Measurements from ENCODE around the gene MYO19.

Gene MYO19, protein sequence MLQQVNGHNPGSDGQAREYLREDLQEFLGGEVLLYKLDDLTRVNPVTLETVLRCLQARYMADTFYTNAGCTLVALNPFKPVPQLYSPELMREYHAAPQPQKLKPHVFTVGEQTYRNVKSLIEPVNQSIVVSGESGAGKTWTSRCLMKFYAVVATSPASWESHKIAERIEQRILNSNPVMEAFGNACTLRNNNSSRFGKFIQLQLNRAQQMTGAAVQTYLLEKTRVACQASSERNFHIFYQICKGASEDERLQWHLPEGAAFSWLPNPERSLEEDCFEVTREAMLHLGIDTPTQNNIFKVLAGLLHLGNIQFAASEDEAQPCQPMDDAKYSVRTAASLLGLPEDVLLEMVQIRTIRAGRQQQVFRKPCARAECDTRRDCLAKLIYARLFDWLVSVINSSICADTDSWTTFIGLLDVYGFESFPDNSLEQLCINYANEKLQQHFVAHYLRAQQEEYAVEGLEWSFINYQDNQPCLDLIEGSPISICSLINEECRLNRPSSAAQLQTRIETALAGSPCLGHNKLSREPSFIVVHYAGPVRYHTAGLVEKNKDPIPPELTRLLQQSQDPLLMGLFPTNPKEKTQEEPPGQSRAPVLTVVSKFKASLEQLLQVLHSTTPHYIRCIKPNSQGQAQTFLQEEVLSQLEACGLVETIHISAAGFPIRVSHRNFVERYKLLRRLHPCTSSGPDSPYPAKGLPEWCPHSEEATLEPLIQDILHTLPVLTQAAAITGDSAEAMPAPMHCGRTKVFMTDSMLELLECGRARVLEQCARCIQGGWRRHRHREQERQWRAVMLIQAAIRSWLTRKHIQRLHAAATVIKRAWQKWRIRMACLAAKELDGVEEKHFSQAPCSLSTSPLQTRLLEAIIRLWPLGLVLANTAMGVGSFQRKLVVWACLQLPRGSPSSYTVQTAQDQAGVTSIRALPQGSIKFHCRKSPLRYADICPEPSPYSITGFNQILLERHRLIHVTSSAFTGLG

DNA sequence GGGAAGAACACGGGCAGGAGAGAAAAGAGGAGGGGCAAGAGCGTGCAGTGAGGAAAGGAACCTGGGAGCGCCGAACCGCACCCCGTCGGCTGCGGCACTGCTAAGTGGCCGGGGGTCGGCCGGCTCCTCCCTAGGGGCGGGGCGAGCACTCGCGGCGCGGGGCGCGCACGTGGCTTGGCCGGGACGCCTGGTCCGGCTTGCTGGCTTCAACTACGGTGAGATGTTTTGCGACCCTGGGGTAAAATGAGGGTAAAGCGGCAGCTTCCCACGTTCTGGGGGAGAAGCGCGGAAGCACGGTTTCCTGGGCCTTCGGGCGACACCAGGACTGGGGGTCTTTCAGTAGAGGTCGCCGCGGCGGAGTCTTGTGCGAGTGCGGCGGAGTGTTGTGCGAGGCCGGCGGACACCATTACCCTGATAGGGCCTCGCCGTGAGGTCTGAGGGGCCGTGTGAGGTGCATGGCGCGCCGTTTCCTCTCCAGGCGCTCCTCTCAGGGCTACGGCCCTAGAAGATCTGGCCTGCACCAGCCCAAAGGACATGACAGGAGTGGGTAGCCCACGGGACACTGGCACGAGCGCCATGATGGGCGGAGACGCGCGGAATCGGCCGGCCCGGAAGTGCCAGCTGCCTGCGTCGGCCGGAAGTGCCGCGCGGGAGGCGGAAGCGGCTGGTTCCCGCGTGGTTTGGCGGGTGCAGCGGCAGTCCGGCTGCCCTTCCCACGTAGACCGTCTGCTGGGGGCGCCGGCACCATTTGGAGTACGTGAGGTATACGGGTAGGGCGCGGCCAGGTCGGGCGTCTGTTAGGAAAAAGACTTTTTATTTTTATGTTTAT, at the start of gene MYO19, which contains the start of gene PIGW:
TSS of gene MYO19 (minus strand) at position 29 of the 829 bp plus-strand sequence. CDS start 2,330 bp downstream, outside the sequence.
TSS of gene PIGW (plus strand) at position 148 of the 829 bp plus-strand sequence. CDS start 2,115 bp downstream, outside the sequence.
- DNase-seq (ENCODE audit: low read depth in 2 of 2), result peak; percentile 80 to 87

DNA sequence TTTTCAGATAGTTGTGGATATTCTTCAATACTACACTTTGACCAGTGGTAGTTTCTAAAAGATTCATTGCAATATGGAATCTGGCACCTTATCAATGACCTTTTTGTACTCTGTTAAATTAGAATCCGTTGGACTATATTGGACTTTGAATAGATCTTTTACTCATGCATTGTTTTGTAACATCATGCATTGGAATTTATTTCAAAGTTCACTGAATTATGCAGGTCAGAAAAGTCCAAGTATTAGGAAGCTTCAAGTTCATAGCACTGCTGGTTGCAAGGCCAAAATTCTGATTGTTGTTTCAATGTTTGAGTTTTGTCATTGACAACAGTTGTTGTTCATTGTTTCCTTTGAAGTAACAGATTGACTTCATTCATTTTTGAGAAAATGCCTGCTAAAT, 49.1 kb upstream of the MYO19 start:
- DNase-seq (ENCODE audit: low read depth in 2 of 2), result no peak

DNA sequence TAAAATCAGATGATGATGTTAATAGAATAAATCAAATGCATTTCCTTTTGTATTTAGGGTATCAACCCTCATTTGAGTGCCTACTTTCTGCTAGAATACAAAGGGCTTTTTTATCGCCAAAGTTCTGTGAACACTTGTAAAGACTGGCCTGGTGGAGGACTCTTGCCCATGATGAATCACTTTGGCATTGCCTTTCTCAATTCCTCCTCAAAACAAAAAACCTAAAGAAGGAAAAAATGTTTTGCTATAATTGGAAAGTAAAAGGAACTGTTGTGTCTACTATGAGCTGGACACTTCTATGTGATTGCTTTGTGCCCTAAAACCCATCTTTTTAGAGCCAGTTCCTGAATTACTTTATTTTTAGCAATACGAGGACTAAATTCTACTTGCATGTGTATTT, 44.0 kb upstream of the MYO19 start:
- DNase-seq (ENCODE audit: low read depth in 2 of 2), result no peak

DNA sequence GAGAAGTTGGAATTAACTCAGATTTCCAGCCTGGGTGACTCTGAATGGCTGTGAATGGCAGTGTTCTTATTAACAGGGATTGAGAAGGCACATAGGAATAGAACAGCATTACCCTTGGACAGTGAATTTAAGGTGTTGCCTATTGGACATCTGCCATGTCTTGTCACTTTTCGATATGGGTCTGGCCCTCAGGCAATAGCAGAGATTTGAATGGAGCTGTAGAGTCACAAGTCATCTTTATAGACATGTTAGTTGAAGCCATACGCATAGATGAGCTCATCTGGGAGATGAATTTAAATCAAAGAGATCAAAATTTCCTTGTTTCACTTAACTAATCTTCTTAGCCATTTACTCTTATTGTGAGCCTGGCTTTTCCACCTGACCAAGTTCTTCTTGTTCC, 42.1 kb upstream of the MYO19 start:
- DNase-seq (ENCODE audit: low read depth in 2 of 2), result no peak

DNA sequence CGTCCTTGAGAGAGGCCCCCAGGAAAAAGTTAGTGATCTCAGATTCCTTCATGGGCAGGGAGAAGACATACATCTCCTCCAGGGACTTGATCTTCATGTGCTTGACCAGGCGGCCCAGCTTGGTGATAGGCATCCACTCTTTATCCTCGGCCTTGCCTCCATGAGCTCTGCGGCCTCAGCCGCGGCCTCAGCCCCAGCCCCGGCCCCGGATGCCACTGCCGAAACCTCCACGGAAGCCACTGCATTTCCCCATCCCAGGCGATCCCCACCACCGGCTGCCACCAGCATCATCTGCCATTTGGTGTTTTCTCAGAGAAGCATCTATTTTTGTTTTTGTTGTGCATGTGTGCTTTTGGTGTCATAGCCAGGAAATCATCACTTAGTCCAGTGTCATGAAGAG, 40.4 kb upstream of the MYO19 start:
- no peak for DNase-seq (ENCODE audit: low read depth in 2 of 2)

DNA sequence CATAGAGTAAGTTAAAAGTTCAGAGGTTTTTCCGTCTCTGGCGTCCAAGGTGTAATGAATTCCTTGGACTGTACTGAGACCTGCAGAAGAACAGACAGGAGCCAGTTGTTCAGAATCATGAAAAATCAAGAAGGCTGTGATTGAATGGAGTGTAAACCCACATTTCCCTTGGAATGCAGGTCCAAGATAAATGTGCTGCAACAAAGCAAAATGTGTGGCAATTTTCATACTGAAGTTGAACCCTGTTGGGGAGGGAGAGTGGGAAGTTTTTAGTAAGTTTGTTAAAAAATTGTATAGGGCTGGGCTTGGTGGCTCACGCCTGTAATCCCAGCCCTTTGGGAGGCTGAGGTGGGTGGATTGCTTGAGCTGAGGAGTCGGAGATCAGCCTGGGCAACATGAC, 31.4 kb upstream of the MYO19 start:
- DNase-seq (ENCODE audit: low read depth in 2 of 2), result no peak

DNA sequence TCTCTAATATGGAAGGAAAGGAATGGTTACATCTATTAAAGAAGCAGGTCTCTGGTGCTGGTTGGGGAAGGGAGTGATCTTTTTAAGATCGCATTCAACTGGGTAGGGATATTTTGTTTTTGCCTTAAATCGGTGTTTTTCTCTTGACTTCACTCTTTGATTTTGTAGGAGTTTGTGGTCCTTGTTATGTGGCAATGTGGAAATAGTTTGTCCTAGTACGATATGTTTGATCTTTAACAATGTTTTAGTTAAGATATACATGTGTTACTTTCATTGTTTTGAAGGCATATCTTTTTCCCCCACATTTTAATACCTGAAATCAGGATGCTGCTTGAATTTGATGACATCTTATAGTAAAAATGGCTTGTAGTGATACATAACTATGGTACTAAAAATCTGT, 18.8 kb upstream of the MYO19 start:
- DNase-seq (ENCODE audit: low read depth in 2 of 2), result no peak

DNA sequence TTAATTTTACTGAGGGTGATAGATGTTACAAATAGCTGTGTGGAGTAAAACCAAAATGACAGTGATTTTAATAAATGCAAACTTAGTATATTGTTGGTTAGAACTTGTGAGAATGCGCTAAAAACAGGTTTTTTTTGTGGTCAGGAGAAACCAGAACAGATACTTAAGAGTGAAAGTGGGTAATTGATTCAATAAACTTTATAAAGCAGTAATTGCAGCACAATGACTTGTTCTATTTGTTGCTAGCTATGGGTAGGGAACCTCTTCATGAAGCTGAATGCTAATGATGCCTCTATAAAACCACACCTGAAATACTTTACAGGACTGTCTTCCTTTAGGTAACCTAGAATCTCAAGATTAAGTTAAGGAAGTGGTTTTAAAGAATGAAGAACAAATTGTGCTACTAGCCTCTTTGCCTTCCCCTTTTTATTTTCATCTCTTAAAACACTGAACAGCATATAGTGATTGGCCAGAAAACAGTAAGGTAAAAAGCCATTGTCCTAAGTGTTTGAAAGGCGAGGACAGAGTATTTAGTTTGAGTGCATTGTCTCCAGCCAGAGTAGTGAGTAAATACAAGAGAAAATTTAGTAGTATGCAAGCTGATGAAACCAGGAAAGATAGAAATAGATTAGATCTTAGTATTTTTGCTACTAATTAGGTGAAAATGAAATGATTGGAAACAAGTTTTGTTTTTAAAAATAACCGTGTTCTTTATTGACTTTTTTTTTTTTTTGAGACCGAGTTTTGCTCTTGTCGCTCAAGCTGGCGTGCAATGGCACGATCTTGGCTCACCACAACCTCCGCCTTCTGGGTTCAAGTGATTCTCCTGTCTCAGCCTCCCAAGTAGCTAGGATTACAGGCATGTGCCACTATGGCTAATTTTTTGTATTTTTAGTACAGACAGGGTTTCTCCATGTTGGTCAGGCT, 16.1 kb upstream of the MYO19 start:
- no peak for DNase-seq (ENCODE audit: low read depth in 2 of 2)

DNA sequence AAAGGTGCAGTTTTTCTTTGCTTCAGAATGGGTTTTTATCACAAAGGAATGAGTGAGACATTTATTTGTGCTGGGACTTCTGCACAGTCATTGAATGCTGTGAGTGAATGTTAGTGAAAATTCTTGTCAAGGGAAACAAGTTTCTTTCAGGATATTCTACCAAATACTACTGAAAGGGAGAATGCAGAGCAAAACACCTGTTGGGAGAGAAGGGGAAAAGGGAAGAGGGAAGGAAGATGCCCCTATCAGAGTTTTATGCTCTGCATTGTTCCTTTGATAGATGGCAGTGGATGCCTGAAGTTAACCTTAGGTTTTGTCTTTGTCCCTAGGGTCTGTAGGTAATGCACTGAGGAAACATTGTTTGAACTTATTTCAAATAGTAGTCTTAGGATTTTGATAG, 13.1 kb upstream of the MYO19 start:
- no peak for DNase-seq (ENCODE audit: low read depth in 2 of 2)

DNA sequence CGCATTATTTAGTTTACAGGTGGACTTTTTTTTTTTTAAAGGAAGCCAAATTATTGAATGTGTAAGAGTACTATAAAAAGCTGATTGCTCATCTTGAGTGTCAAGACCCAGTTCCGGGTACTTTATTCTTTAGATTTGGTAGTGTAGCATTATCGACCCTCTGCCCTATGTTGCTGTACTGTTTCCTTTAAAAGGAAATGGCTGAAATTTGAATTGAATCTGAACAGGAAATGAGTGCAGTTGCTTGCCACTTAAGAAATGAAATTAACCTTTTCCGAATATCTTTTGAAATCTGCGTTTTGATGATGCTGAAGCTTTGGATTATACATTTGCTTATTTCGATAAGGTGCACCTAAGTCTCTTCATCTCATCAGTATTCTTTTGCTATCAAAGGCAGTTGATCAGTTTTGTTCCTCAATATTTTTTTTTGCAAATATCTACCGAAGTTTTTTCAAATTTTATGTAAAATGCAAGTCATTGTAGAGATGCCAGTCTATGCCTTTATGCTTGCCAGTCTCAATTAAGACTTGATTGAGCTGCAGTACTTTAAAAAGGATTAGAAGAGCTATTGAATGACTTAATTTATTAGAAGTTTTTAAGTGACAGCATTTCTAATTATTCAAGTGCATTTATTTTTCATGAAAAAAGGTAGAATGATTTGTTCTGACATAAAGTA, 11.9 kb upstream of the MYO19 start:
- no peak for DNase-seq (ENCODE audit: low read depth in 2 of 2)

DNA sequence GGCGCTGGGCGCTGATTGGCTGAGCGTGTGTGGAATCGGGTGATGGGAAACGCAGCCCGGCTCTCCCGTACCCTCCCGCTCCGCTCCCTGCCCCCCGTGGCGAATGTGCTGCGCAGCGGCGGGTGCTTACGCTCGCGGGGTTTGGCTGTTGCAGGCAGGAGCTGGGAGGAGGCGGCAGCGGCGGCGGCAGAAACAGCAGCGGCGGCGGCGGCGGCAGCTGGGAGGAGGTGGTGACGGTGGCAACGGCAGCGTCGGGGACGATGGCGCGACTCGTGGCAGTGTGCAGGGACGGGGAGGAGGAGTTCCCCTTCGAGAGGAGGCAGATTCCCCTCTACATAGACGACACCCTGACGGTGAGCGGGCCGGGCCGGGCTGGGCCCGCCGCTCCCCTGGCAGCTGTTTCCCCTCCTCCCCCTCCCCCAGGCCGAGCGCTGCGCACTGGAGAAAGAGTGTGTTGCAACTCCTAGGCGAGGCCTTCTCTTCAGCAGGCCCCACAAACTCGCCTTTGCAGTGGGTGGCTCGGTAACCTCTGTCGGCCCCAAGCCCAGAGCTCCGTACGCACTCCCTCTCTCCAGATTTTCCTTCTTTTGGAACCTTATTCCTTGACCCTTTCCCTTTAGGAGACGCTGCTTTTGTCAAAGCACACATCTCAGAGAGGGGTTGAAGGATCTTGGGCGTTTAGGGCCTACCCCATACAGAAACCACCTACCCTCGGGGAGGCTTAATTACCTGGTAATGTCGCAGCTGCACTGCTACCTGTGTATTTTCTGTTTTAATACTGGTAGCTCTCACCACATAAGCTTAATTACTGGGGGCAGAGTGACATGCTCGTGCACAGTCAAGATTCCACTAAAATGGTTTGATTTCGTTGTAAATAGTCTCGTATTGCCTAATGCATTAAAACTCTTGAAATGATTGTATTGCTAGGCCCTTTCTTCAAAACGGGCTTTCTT, 11.1 kb upstream of the MYO19 start:
- peak; percentile 89 to 94 for DNase-seq (ENCODE audit: low read depth in 2 of 2)

DNA sequence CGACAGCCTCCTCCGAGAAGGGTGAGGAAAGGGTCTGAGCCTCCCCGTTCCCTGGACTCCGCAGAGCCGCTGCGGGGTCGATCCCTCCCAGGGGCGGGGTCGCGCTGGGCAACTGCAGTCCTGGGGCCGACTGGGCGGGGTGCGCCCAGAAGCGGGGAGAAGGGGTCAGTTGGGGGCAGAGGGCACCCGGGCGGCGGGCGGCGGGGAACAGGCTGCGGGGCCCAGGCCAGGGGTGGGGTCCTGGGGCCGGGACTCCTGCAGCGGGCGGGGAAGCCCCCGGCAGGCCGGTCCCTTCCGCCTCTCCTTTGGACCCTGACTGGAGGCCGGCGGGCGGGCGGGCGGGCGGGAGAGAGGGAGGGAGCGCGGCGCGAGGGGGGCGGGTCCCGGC, 10.4 kb upstream of the MYO19 start:
- no peak for DNase-seq (ENCODE audit: low read depth in 2 of 2)

DNA sequence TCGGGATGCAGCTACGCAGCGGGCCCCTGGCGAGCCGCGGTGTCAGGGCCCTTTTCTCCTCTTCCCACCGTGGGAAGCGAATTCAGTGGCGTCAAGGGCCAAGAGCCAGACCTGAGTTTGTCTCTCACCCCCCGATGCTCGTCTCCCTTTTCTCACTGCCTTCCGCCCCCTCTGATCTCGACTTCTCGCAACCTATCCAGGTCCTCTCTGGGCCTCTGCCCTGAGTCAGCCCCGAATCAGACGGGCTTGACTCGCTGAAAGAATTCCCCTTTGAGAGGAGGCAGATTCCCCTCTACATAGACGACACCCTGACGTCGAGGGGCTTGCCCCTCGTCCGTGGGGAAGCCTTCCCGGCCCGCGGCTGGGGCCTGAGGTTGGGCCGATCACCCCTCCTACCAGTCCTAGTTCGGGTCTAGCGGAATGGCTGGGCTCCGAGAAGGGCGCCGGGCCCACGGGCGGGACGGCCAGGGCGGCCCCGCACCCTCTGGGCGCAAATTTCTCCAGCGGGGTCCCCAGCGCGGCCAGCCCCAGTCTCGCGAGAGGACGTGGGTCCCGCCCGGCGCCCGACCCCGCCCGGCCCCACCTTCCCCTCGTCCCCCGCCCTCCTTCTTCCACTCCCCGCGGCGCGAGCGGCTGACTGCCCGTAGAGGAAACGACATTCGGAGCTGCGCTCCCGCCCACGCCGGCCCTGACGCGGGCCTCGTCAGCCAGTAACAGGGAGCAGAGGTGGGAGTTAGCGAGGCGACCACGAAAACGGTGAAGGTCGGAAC, 9.8 kb upstream of the MYO19 start, which contains the start of gene GGNBP2:
TSS of gene GGNBP2 (plus strand) at position 613 of the 770 bp plus-strand sequence. CDS start 806 bp downstream, outside the sequence.
- DNase-seq (ENCODE audit: low read depth in 2 of 2), result peak; percentile 75 to 85

DNA sequence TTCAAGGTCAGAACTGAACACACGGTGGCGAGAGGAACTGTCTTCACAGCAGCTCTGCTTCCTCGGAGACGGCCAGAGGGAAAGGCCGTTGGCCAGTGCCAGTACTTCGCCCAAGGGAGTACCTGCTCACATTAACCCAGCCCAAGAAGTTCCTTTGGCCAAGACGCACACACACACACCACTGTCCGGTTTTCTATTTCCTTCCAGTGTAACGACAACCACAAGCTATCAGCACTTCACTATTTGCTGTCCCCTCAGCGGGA, 9.3 kb upstream of the MYO19 start:
- DNase-seq (ENCODE audit: low read depth in 2 of 2), result no peak

DNA sequence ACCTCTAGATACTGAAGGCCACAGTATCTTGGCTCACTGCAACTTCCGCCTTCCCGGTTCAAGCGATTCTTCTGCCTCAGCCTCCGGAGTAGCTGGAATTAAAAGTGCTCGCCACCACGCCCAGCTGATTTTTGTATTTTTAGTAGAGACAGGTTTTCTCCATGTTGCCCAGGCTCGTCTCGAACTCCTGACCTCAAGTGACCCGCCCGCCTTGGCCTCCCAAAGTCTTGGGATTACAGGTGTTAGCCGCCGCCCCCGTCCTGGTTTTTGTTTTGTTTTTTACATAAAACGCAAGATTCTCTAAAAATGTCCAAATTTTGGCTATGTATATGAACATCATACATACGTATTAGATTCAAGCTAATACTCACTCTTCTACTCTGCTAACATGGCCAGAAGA, 8.1 kb upstream of the MYO19 start:
- no peak for DNase-seq (ENCODE audit: low read depth in 2 of 2)

DNA sequence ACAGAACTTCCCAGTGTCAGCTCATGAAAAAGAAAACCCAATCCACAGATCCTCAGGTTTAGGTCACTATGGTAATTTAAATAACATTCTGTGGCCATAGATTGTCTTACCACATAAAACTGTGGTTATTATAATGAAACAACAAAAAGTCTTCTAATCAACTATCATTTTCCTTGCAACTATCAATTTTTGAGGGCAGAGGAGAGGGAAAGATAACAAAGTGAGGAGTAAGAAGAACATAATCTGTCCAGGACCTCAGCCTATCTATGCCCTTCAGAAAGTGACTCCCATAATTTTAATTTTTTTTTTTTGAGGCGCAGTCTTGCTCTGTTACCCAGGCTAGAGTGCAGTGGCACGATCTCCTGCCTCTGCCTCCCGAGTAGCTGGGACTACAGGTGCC, 6.0 kb upstream of the MYO19 start:
- DNase-seq (ENCODE audit: low read depth in 2 of 2), result no peak

DNA sequence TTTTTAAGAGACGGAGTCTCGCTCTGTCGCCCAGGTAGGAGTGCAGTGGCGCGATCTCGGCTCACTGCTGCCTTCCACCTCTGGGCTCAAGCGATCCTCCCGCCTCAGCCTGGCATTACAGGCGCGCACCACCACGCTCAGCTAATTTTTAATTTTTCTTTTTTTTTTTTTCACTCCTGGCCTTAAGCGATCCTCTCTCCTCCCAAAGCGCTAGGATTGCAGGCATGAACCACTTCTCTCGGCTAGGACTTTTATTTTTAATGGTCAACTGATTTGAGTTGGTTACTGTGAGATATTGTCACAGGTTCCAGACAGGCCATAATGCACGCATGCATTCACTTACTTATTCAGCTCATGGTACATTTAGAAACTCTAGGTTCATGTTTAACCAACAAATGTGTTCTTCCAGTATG, 1.0 kb upstream of the MYO19 start:
- DNase-seq (ENCODE audit: low read depth in 2 of 2), result no peak

All from stimulated activated CD4-positive, alpha-beta T cell treated with anti-CD3 and anti-CD28 coated beads, Interleukin-12 subunit alpha, Interleukin-12 subunit beta, amount 100 ng/mL, for 24 hours (primary cell).